Measurements from ENCODE around the gene C1R. TPM values are rescaled to one million over a fixed set of nuclear protein-coding genes. Genes with fewer than 3 reads are reported as not detected.

C1R gene
- total RNA-seq, 3 donors from 2014 or later (not counting 1 experiment from before 2014, with no cell fraction given) = 6.4 to 7.8 (median 6.6) TPM

- no peaks in the 10 kb centered on the region for H3K9me3 ChIP-seq (ENCODE audit: control insufficient read depth, insufficient read depth, low read length)
- no peak overlapping the region for H3K4me3 ChIP-seq (ENCODE audit: low read length)
- Mint-ChIP-seq H3K27me3 (ENCODE audit: low read depth in 2 of 2) (no peaks in the 10 kb centered on the region), H3K4me1 (peaks cover 30 to 42% of the 10 kb centered on the region in 2 donors), H3K4me3 (no peak overlapping the region), H3K27ac (peak overlapping the region; percentile 60 to 94), H3K36me3 (no peaks in the 10 kb centered on the region), H3K9me3 (no peaks in the 10 kb centered on the region)
- 92% methylated on average over 12 of the region's 12 CpGs for WGBS (ENCODE audit: insufficient coverage)
- no peak for ATAC-seq
- no peak for TF ChIP-seq CTCF (IDR thresholded peaks at IDR 0.05)
- H3K4me1 ChIP-seq (ENCODE audit: control insufficient read depth, insufficient read depth, low read length) = peaks cover 26% of the 10 kb centered on the region
- H3K27ac ChIP-seq (ENCODE audit: low read length) = no peak overlapping the region
- H3K27me3 ChIP-seq (ENCODE audit: control insufficient read depth, insufficient read depth, low read length) = no peaks in the 10 kb centered on the region
- intact Hi-C loops (cut with micrococcal nuclease) = no loop called here
- no peak for DNase-seq
- peaks cover 62% of the 10 kb centered on the region for H3K36me3 ChIP-seq (ENCODE audit: control insufficient read depth, insufficient read depth, low read length)
Observed at GRCh38 chr12:7134396-7135166, 42.3 kb upstream of the C1R start.

- peak overlapping the region; percentile 91 to 94 for H3K27ac Mint-ChIP-seq
- ATAC-seq (peak in 1 of 3 donors; percentile 9), DNase-seq (peak in 1 of 2 donors; percentile 69)
- no peaks in the 10 kb centered on the region for H3K36me3 Mint-ChIP-seq
- peak overlapping the region; percentile 91 for H3K27ac ChIP-seq (ENCODE audit: low read length)
- H3K27me3 Mint-ChIP-seq (ENCODE audit: low read depth in 2 of 2) = no peaks in the 10 kb centered on the region
- H3K4me1 ChIP-seq (ENCODE audit: control insufficient read depth, insufficient read depth, low read length) = peaks cover 32% of the 10 kb centered on the region
- no peaks in the 10 kb centered on the region for H3K9me3 ChIP-seq (ENCODE audit: control insufficient read depth, insufficient read depth, low read length)
- WGBS (ENCODE audit: insufficient coverage) = 3% methylated on average over 7 of the region's 7 CpGs
- peaks cover 30 to 53% of the 10 kb centered on the region in 2 donors for H3K4me1 Mint-ChIP-seq
- H3K9me3 Mint-ChIP-seq = no peaks in the 10 kb centered on the region
- intact Hi-C loops (cut with micrococcal nuclease) = no loop called here
- TF ChIP-seq CTCF (IDR thresholded peaks at IDR 0.05) = no peak
- peaks cover 33% of the 10 kb centered on the region for H3K36me3 ChIP-seq (ENCODE audit: control insufficient read depth, insufficient read depth, low read length)
- peak overlapping the region; percentile 95 for H3K4me3 ChIP-seq (ENCODE audit: low read length)
- no peaks in the 10 kb centered on the region for H3K27me3 ChIP-seq (ENCODE audit: control insufficient read depth, insufficient read depth, low read length)
- peak overlapping the region; percentile 99 for H3K4me3 Mint-ChIP-seq
Observed at GRCh38 chr12:7131502-7131866, 39.2 kb upstream of the C1R start.

- no peak for TF ChIP-seq CTCF (IDR thresholded peaks at IDR 0.05)
- peak overlapping the region; percentile 99 for H3K4me3 Mint-ChIP-seq
- no peaks in the 10 kb centered on the region for H3K9me3 ChIP-seq (ENCODE audit: control insufficient read depth, insufficient read depth, low read length)
- under 1% methylated on average over 26 of the region's 32 CpGs for WGBS (ENCODE audit: insufficient coverage)
- no peaks in the 10 kb centered on the region for H3K9me3 Mint-ChIP-seq
- H3K4me1 ChIP-seq (ENCODE audit: control insufficient read depth, insufficient read depth, low read length) = peaks cover 32% of the 10 kb centered on the region
- ATAC-seq (peak; percentile 49 to 58 (median 51)), DNase-seq (peak; percentile 47 to 69)
- H3K27me3 ChIP-seq (ENCODE audit: control insufficient read depth, insufficient read depth, low read length) = no peaks in the 10 kb centered on the region
- H3K27ac ChIP-seq (ENCODE audit: low read length) = peak overlapping the region; percentile 91
- no peaks in the 10 kb centered on the region for H3K27me3 Mint-ChIP-seq (ENCODE audit: low read depth in 2 of 2)
- intact Hi-C loops (cut with micrococcal nuclease) = no loop called here
- H3K36me3 Mint-ChIP-seq = no peaks in the 10 kb centered on the region
- H3K36me3 ChIP-seq (ENCODE audit: control insufficient read depth, insufficient read depth, low read length) = peaks cover 27% of the 10 kb centered on the region
- peak overlapping the region; percentile 95 for H3K4me3 ChIP-seq (ENCODE audit: low read length)
- H3K27ac Mint-ChIP-seq = peak overlapping the region; percentile 91 to 94
- H3K4me1 Mint-ChIP-seq = peaks cover 30 to 53% of the 10 kb centered on the region in 2 donors
Observed at GRCh38 chr12:7130701-7131501, 38.7 kb upstream of the C1R start.

All from natural killer cell (primary cell).